C4-2B (cell line): ENCODE measurements around the gene ZNF440.
"Not testable (repeated sequence)": the region's sequence is repeated elsewhere in the genome, so short reads cannot be mapped to it uniquely, and the experiment has no call there.

ENCODE experiments used
- H3K27ac ChIP-seq: fragments of 450-650 bp; 2 replicates; pipeline ENCODE4 v1.5.1; 2017
- CTCF ChIP-seq: fragments of 450-650 bp; conservative IDR thresholded peaks from 2 replicates; pipeline ENCODE4 v1.5.1; 2017; ENCODE audit warnings: mild to moderate bottlenecking
- ZFX ChIP-seq: fragments of 450-650 bp; IDR thresholded peaks from 2 replicates; pipeline ENCODE4 v1.6.1; 2017

The ZNF440 gene

GRCh38 chr19:11814029-11814699 is at the start of gene ZNF440:
Gene ZNF440 (plus strand): TSS chr19:11814273. CDS start chr19:11814448, 175 bp downstream.
- TF ChIP-seq ZFX, result peak; percentile 46; the same call in 1 of the 2 replicates
- TF ChIP-seq CTCF, result no peak
- peak within 1 kb of the TSS; percentile 91 for H3K27ac ChIP-seq

GRCh38 chr19:11766597-11767591 is 47.2 kb upstream of the ZNF440 start, which contains the start of gene ZNF441:
Gene ZNF441 (plus strand): TSS chr19:11767000. CDS start chr19:11767194, 194 bp downstream.
- H3K27ac ChIP-seq, result peak within 1 kb of the TSS; percentile 87
- TF ChIP-seq CTCF (no peak), ZFX (peak; percentile 85)

- peak overlapping the region; percentile 87 for H3K27ac ChIP-seq
- TF ChIP-seq CTCF (no peak), ZFX (no peak)
Measured at GRCh38 chr19:11767633-11768133, 46.4 kb upstream of the ZNF440 start.

GRCh38 chr19:11769995-11770394 is 44.1 kb upstream of the ZNF440 start:
- H3K27ac ChIP-seq, result no peak overlapping the region
- TF ChIP-seq ZFX (no peak), CTCF (no peak)

- TF ChIP-seq CTCF, result peak; percentile 22; the same call in 1 of the 2 replicates
- not testable (repeated sequence) for H3K27ac ChIP-seq
Measured at GRCh38 chr19:11771520-11771919, 42.6 kb upstream of the ZNF440 start.

- not testable (repeated sequence) for H3K27ac ChIP-seq
Measured at GRCh38 chr19:11776669-11777068, 37.4 kb upstream of the ZNF440 start.

- no peak overlapping the region for H3K27ac ChIP-seq
- TF ChIP-seq CTCF (no peak), ZFX (no peak)
Measured at GRCh38 chr19:11780431-11781020, 33.5 kb upstream of the ZNF440 start.
